ENCODE data around the gene MESD.

Gene MESD

GRCh38 chr15:81015621-81016488, 26.2 kb upstream of the MESD start:
- DNase-seq (ENCODE audit: low spot score): peak; percentile 14

GRCh38 chr15:81014446-81015093, 25.0 kb upstream of the MESD start:
- DNase-seq (ENCODE audit: low spot score): no peak

- no peak for DNase-seq (ENCODE audit: low spot score)
Observed at GRCh38 chr15:81013396-81013929, 23.8 kb upstream of the MESD start.

GRCh38 chr15:81012588-81012987, 23.0 kb upstream of the MESD start:
- DNase-seq (ENCODE audit: low spot score): no peak

GRCh38 chr15:81011593-81011992, 22.0 kb upstream of the MESD start:
- DNase-seq (ENCODE audit: low spot score): peak; percentile 12

- no peak for DNase-seq (ENCODE audit: low spot score)
Observed at GRCh38 chr15:81010086-81010485, 20.5 kb upstream of the MESD start.

- DNase-seq (ENCODE audit: low spot score): no peak
Observed at GRCh38 chr15:81008312-81008711, 18.7 kb upstream of the MESD start.

GRCh38 chr15:81007428-81008064, 17.9 kb upstream of the MESD start:
- DNase-seq (ENCODE audit: low spot score): no peak

GRCh38 chr15:81006124-81006523, 16.5 kb upstream of the MESD start:
- DNase-seq (ENCODE audit: low spot score): no peak

GRCh38 chr15:81003097-81003350, 13.4 kb upstream of the MESD start:
- no peak for DNase-seq (ENCODE audit: low spot score)

GRCh38 chr15:81002331-81003096, 12.9 kb upstream of the MESD start:
- DNase-seq (ENCODE audit: low spot score): peak; percentile 47

- no peak for DNase-seq (ENCODE audit: low spot score)
Observed at GRCh38 chr15:81002009-81002330, 12.4 kb upstream of the MESD start.

GRCh38 chr15:81001152-81002008, 11.8 kb upstream of the MESD start:
- DNase-seq (ENCODE audit: low spot score): peak; percentile 78

GRCh38 chr15:81000624-81001151, 11.1 kb upstream of the MESD start, which contains the start of gene TLNRD1:
Gene TLNRD1 (plus strand): TSS chr15:81000923. CDS start chr15:81002272, 1,349 bp downstream.
- peak; percentile 95 for DNase-seq (ENCODE audit: low spot score)

- peak; percentile 12 for DNase-seq (ENCODE audit: low spot score)
Observed at GRCh38 chr15:81000144-81000623, 10.6 kb upstream of the MESD start.

GRCh38 chr15:80999623-81000036, 10.0 kb upstream of the MESD start:
- no peak for DNase-seq (ENCODE audit: low spot score)

- no peak for DNase-seq (ENCODE audit: low spot score)
Observed at GRCh38 chr15:80998251-80998650, 8.6 kb upstream of the MESD start.

GRCh38 chr15:80997692-80998091, 8.1 kb upstream of the MESD start:
- DNase-seq (ENCODE audit: low spot score): no peak

GRCh38 chr15:80996247-80996646, 6.6 kb upstream of the MESD start:
- no peak for DNase-seq (ENCODE audit: low spot score)

GRCh38 chr15:80992441-80992840, 2.8 kb upstream of the MESD start:
- no peak for DNase-seq (ENCODE audit: low spot score)

- DNase-seq (ENCODE audit: low spot score): no peak
Observed at GRCh38 chr15:80992006-80992405, 2.4 kb upstream of the MESD start.
